Measurements from ENCODE around the gene MAML3.

DNA sequence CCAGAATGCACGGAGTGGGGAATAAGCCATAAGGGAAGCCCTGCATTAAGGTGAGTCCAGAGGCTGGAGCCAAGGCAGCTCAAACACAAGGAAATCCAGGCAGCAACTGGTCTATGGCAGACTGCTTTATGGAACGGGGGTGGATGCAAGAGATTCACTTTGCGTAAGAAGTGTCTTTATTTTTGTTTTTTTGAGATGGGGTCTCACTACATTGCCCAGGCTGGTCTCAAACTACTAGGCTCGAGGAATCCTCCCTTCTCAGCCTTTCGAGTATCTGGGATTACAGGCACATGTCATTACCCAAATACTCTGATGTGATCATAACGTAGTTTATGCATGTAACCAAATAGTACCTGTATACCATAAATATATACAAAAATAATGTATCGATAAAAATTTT is 199.5 kb downstream of the MAML3 start:
- TF ChIP-seq, protein P1, sequence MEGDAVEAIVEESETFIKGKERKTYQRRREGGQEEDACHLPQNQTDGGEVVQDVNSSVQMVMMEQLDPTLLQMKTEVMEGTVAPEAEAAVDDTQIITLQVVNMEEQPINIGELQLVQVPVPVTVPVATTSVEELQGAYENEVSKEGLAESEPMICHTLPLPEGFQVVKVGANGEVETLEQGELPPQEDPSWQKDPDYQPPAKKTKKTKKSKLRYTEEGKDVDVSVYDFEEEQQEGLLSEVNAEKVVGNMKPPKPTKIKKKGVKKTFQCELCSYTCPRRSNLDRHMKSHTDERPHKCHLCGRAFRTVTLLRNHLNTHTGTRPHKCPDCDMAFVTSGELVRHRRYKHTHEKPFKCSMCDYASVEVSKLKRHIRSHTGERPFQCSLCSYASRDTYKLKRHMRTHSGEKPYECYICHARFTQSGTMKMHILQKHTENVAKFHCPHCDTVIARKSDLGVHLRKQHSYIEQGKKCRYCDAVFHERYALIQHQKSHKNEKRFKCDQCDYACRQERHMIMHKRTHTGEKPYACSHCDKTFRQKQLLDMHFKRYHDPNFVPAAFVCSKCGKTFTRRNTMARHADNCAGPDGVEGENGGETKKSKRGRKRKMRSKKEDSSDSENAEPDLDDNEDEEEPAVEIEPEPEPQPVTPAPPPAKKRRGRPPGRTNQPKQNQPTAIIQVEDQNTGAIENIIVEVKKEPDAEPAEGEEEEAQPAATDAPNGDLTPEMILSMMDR (optimal IDR thresholded peaks at IDR 0.05 in 1 of 3, IDR thresholded peaks at IDR 0.05 in 1 of 3, conservative IDR thresholded peaks at IDR 0.05 in 1 of 3; ENCODE audit: extremely low read depth in 1 of 3, insufficient read depth in 2 of 3, low read length in 3 of 3), result no peak
- TF ChIP-seq EZH2 (IDR thresholded peaks at IDR 0.05; ENCODE audit: low read length), result no peak
